HepG2 (cell line): ENCODE data around the gene CABLES1. TPM values are rescaled to one million over a fixed set of nuclear protein-coding genes. Genes with fewer than 3 reads are reported as not detected.

Experiments
- ATAC-seq: fragments of 200-7000 bp; cut with Tn5 transposase; 3 replicates; pipeline ENCODE4 v1.9.1; 2020; ENCODE audit warnings: mild to moderate bottlenecking, moderate library complexity
- BruUV-seq: library from RNA; stranded (reverse); fragments of 400-500 nt; replicated peaks from 2 replicates; lab custom pipeline; 2021; lab: Mats Ljungman, UMichigan
- CTCF ChIA-PET: fragments of 300-600 bp; formaldehyde crosslinking; extraction: SDS; loops from one replicate; lab custom pipeline; 2021; ENCODE audit warnings: low total read pairs, inconsistent platforms, low intra/inter-chr PET ratio; lab: Yijun Ruan, JAX
- POLR2A ChIA-PET: fragments of 350-600 bp; sonication (Branson Sonifier 250); formaldehyde crosslinking; loops from one replicate; lab custom pipeline; 2020; ENCODE audit warnings: antibody characterized with exemption, inconsistent platforms; lab: Yijun Ruan, JAX
- DNase-seq: peaks from one replicate; pipeline ENCODE4 v3.0.0-alpha.2; 2015; ENCODE audit warnings: low spot score
- FAIRE-seq: peaks from 3 replicates; lab custom pipeline; 2011; peaks lifted over from hg19 to GRCh38; lab: Jason Lieb, UNC
- H2AFZ ChIP-seq: one replicate; pipeline ENCODE4 v1.6.1; 2011; ENCODE audit warnings: low read length, inconsistent platforms
- H3K27ac ChIP-seq: fragments of 300-600 bp; 3 replicates; pipeline ENCODE4 v1.8.0; 2011; ENCODE audit warnings: mixed run types, mild to moderate bottlenecking, mixed read lengths, low read length, inconsistent platforms; ENCODE audit not compliant: insufficient read depth; ENCODE audit errors: extremely low read length
- H3K27me3 ChIP-seq, 2 experiments: fragments of 200-600 bp in 1 of 2; 2 replicates in 1 of 2; 3 replicates in 1 of 2; pipeline versions ENCODE4 v1.6.0 to v1.8.0; 2011; ENCODE audit warnings: low read length in 2 of 2, mild to moderate bottlenecking in 2 of 2, moderate library complexity in 2 of 2, inconsistent platforms in 1 of 2; ENCODE audit not compliant: insufficient read depth in 2 of 2, control insufficient read depth in 1 of 2
- H3K36me3 ChIP-seq, 2 experiments: fragments of 200-600 bp in 1 of 2; replicated peaks in 1 of 2; 2 replicates in 1 of 2; 3 replicates in 1 of 2; pipeline versions ENCODE4 v1.5.1 to v1.8.0; 2011; ENCODE audit warnings: low read length in 2 of 2, inconsistent platforms in 1 of 2; ENCODE audit not compliant: insufficient read depth in 2 of 2, control insufficient read depth in 1 of 2
- H3K4me1 ChIP-seq: 2 replicates; pipeline ENCODE4 v1.5.1; 2012; ENCODE audit warnings: low read length, inconsistent platforms; ENCODE audit not compliant: insufficient read depth
- H3K4me2 ChIP-seq: 2 replicates; pipeline ENCODE4 v1.6.0; 2011; ENCODE audit warnings: low read depth, low read length, inconsistent platforms
- H3K4me3 ChIP-seq, 3 experiments: fragments of 200-600 bp in 1 of 3; sonication (generic), shearing (Covaris generic) in 1 of 3; replicated peaks in 1 of 3; 2 replicates each; pipeline ENCODE4 v1.5.1; 2011 to 2016; ENCODE audit warnings: low read length in 3 of 3, inconsistent platforms in 2 of 3, low read depth in 2 of 3, mild to moderate bottlenecking in 2 of 3, control low read depth in 1 of 3, mixed read lengths in 1 of 3; ENCODE audit not compliant: insufficient read depth in 1 of 3
- H3K79me2 ChIP-seq: one replicate; pipeline ENCODE4 v1.6.1; 2011; ENCODE audit warnings: low read length, inconsistent platforms; ENCODE audit not compliant: insufficient read depth
- H3K9ac ChIP-seq: 2 replicates; pipeline ENCODE4 v1.6.0; 2011; ENCODE audit warnings: mild to moderate bottlenecking, low read depth, low read length, inconsistent platforms; ENCODE audit not compliant: insufficient read depth
- H3K9me3 ChIP-seq: 2 replicates; pipeline ENCODE4 v1.5.1; 2012; ENCODE audit warnings: mild to moderate bottlenecking, low read length
- H4K20me1 ChIP-seq: 2 replicates; pipeline ENCODE4 v1.6.0; 2011; ENCODE audit warnings: inconsistent platforms, mild to moderate bottlenecking, low read length, moderate library complexity; ENCODE audit not compliant: insufficient read depth
- ATRX ChIP-seq: sonication (generic); formaldehyde crosslinking; IDR thresholded peaks from 2 replicates; pipeline ENCODE4 v1.4.0; 2020; ENCODE audit warnings: missing genetic modification reagents, borderline replicate concordance
- DNMT1 ChIP-seq: sonication (generic); formaldehyde crosslinking; IDR thresholded peaks from 2 replicates; pipeline ENCODE4 v1.5.1; 2020; ENCODE audit warnings: mild to moderate bottlenecking, missing genetic modification reagents
- ELF4 ChIP-seq: sonication (generic); formaldehyde crosslinking; IDR thresholded peaks from 2 replicates; pipeline ENCODE4 v1.5.0; 2020; ENCODE audit warnings: missing genetic modification reagents, mild to moderate bottlenecking, moderate library complexity, borderline replicate concordance
- MTA1 ChIP-seq: sonication (generic); formaldehyde crosslinking; IDR thresholded peaks from 2 replicates; pipeline ENCODE4 v1.4.0; 2020; ENCODE audit warnings: missing genetic modification reagents, mild to moderate bottlenecking, borderline replicate concordance
- RXRB ChIP-seq: IDR thresholded peaks from 2 replicates; pipeline ENCODE4 v1.6.1; 2016; ENCODE audit warnings: borderline replicate concordance, missing genetic modification reagents, missing compliant biosample characterization
- SMC3 ChIP-seq: IDR thresholded peaks from 2 replicates; pipeline ENCODE4 v1.6.1; 2011; ENCODE audit warnings: low read length, improper control_type of control experiment
- TARDBP ChIP-seq: sonication (generic); formaldehyde crosslinking; IDR thresholded peaks from 2 replicates; pipeline ENCODE4 v1.8.0; 2022; ENCODE audit warnings: mild to moderate bottlenecking, missing genetic modification reagents
- ZNF3 ChIP-seq: IDR thresholded peaks from 2 replicates; pipeline ENCODE4 v1.7.0; 2017; ENCODE audit warnings: inconsistent platforms
- ZNF30 ChIP-seq: sonication (generic); formaldehyde crosslinking; IDR thresholded peaks from 2 replicates; pipeline ENCODE4 v1.5.0; 2020; ENCODE audit warnings: mild to moderate bottlenecking, missing genetic modification reagents
- ZNF496 ChIP-seq: sonication (generic); formaldehyde crosslinking; IDR thresholded peaks from 2 replicates; pipeline ENCODE4 v1.8.1; 2023; ENCODE audit warnings: mild to moderate bottlenecking, moderate library complexity, missing genetic modification reagents; ENCODE audit not compliant: insufficient replicate concordance
- ZNF782 ChIP-seq: sonication (generic); formaldehyde crosslinking; IDR thresholded peaks from 2 replicates; pipeline ENCODE4 v1.4.0; 2020; ENCODE audit warnings: missing genetic modification reagents, mild to moderate bottlenecking, borderline replicate concordance
- ZNF792 ChIP-seq: IDR thresholded peaks from 2 replicates; pipeline ENCODE4 v1.6.1; 2016
- WGBS: methylation state at CpG from one replicate; pipeline ENCODE4 v1.1.6; 2017; ENCODE audit warnings: low lambda C conversion rate; 5-methylcytosine and 5-hydroxymethylcytosine counted together
- in situ Hi-C: cut with HindIII; loops from 2 replicates; pipeline ENCODE4 v1.10.0; 2017; ENCODE audit warnings: low pct_unique_long_range_greater_than_20kb; ENCODE audit not compliant: extremely low pct_ligation_motif_present
- intact Hi-C: fragments of 100-400 bp; cut with micrococcal nuclease; formaldehyde crosslinking; loops from one replicate; pipeline ENCODE4 v1.10.0; 2022; ENCODE audit not compliant: unreplicated experiment
- polyA plus RNA-seq, 8 experiments: library from polyadenylated mRNA; depleted of rRNA in 3 of 8; stranded (reverse) in 7 of 8; unstranded in 1 of 8; fragments of >200 nt; fragmentation: Illumina TruSeq in 4 of 8; extraction: Trizol in 4 of 8; gene quantifications; 2 replicates each; pipeline versions ENCODE4 v1.2.1 to v1.2.3, GENCODE V29; 2011 to 2016; ENCODE audit warnings: low read depth in 4 of 8, missing spikeins in 1 of 8, mixed read lengths in 1 of 8; ENCODE audit not compliant: insufficient read depth in 1 of 8
- total RNA-seq, 5 experiments: library from RNA; depleted of rRNA; stranded (reverse); fragments of >200 nt; fragmentation: Illumina TruSeq; extraction: Trizol; gene quantifications; 2 replicates each; pipeline ENCODE4 v1.2.3, GENCODE V29; 2016; ENCODE audit warnings: low read depth in 1 of 5
- TF ChIP-seq, protein P1 (sequence below): sonication (generic); formaldehyde crosslinking; IDR thresholded peaks from 2 replicates; pipeline ENCODE4 v1.5.0; 2020; ENCODE audit warnings: missing genetic modification reagents
- TF ChIP-seq, protein P2 (sequence below): sonication (generic); IDR thresholded peaks from 2 replicates; pipeline ENCODE4 v1.6.1; 2016; ENCODE audit warnings: low read depth, borderline replicate concordance
- TF ChIP-seq, protein P3 (sequence below), 2 experiments: fragments of 450-650 bp in 1 of 2; sonication (generic) in 1 of 2; formaldehyde crosslinking in 1 of 2; IDR thresholded peaks; 2 replicates each; pipeline versions ENCODE4 v1.6.1 to v1.8.0; 2016 to 2022; ENCODE audit warnings: antibody characterized with exemption in 1 of 2, mild to moderate bottlenecking in 1 of 2, missing genetic modification reagents in 1 of 2

Gene CABLES1
- total and polyA plus RNA-seq, 2 of the 13 experiments (the other 11 are each of a cell fraction or from before 2014, with no cell fraction given): 14.7 to 25.8 TPM

DNA sequence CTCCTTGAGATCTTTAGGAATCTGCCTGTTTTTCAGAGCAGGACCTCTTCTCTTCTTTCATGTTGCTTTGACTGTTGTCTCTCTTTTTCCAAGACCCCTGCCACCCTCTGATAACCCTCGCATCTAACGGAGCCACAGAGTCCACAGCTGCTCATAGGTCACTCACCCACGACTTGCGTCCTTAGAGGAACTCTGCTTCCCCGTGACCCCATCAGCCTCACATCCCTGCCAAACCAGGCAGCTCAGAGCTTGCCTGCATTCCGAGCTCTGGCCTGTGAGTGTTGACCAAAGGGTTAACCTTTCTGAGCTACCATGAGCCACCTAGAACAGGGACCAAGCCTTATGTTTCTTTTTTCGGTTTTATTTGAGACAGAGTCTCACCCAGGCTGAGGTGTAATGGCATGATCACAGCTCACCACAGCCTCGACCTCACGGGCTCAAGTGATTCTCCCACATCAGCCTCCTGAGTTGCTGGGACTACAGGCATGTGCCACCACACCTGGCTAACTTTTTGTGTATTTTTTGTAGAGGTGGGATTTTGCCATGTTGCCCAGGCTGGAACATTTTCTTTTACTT, 36.4 kb downstream of the CABLES1 start:
- Histone ChIP-seq H3K27ac (no peak overlapping the region), H3K4me3 (no peak overlapping the region), H3K4me2 (no peak overlapping the region), H3K36me3 (peaks cover 3 to 16% of the 10 kb centered on the region in 2 experiments; a peak in 4 of 5 replicates), H4K20me1 (no peaks in the 10 kb centered on the region; the same call in 1 of the 2 replicates), H2AFZ (no peak overlapping the region), H3K79me2 (peaks cover 29% of the 10 kb centered on the region), H3K27me3 (no peaks in the 10 kb centered on the region), H3K4me1 (no peaks in the 10 kb centered on the region), H3K9me3 (no peaks in the 10 kb centered on the region), H3K9ac (no peak overlapping the region)
- in situ Hi-C loops: no loop called here
- no TSS peak for BruUV-seq
- ChIA-PET POLR2A (no interaction called here), CTCF (no interaction called here)
- 97% methylated on average over 9 of the region's 9 CpGs for WGBS
- intact Hi-C loops: no loop called here
- no peak for DNase-seq
- no peak for FAIRE-seq
- ATAC-seq: no peak
- TF ChIP-seq MTA1 (CRISPR knock-in tag): no peak
- no peak for TF ChIP-seq ZNF782
- no peak for TF ChIP-seq ZNF3 (CRISPR knock-in tag)
- no peak for TF ChIP-seq ZNF30 (CRISPR knock-in tag)
- TF ChIP-seq, protein P1, sequence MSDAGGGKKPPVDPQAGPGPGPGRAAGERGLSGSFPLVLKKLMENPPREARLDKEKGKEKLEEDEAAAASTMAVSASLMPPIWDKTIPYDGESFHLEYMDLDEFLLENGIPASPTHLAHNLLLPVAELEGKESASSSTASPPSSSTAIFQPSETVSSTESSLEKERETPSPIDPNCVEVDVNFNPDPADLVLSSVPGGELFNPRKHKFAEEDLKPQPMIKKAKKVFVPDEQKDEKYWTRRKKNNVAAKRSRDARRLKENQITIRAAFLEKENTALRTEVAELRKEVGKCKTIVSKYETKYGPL (CRISPR knock-in tag): no peak
- TF ChIP-seq ZNF792 (CRISPR knock-in tag): no peak
- TF ChIP-seq ZNF496 (CRISPR knock-in tag): no peak
- TF ChIP-seq, protein P2, sequence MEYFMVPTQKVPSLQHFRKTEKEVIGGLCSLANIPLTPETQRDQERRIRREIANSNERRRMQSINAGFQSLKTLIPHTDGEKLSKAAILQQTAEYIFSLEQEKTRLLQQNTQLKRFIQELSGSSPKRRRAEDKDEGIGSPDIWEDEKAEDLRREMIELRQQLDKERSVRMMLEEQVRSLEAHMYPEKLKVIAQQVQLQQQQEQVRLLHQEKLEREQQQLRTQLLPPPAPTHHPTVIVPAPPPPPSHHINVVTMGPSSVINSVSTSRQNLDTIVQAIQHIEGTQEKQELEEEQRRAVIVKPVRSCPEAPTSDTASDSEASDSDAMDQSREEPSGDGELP: no peak
- no peak for TF ChIP-seq ELF4 (CRISPR knock-in tag)
- TF ChIP-seq, protein P3, sequence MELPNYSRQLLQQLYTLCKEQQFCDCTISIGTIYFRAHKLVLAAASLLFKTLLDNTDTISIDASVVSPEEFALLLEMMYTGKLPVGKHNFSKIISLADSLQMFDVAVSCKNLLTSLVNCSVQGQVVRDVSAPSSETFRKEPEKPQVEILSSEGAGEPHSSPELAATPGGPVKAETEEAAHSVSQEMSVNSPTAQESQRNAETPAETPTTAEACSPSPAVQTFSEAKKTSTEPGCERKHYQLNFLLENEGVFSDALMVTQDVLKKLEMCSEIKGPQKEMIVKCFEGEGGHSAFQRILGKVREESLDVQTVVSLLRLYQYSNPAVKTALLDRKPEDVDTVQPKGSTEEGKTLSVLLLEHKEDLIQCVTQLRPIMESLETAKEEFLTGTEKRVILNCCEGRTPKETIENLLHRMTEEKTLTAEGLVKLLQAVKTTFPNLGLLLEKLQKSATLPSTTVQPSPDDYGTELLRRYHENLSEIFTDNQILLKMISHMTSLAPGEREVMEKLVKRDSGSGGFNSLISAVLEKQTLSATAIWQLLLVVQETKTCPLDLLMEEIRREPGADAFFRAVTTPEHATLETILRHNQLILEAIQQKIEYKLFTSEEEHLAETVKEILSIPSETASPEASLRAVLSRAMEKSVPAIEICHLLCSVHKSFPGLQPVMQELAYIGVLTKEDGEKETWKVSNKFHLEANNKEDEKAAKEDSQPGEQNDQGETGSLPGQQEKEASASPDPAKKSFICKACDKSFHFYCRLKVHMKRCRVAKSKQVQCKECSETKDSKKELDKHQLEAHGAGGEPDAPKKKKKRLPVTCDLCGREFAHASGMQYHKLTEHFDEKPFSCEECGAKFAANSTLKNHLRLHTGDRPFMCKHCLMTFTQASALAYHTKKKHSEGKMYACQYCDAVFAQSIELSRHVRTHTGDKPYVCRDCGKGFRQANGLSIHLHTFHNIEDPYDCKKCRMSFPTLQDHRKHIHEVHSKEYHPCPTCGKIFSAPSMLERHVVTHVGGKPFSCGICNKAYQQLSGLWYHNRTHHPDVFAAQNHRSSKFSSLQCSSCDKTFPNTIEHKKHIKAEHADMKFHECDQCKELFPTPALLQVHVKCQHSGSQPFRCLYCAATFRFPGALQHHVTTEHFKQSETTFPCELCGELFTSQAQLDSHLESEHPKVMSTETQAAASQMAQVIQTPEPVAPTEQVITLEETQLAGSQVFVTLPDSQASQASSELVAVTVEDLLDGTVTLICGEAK (IDR thresholded peaks at IDR 0.05): no peak
- TF ChIP-seq, protein P3 (CRISPR knock-in tag; IDR thresholded peaks at IDR 0.05): no peak
- TF ChIP-seq TARDBP (CRISPR knock-in tag): no peak
- no peak for TF ChIP-seq SMC3
- no peak for TF ChIP-seq RXRB (CRISPR knock-in tag)
- no peak for TF ChIP-seq ATRX
- no peak for TF ChIP-seq DNMT1 (CRISPR knock-in tag)
